Measurements from ENCODE around the gene PARP8.
"Not testable (repeated sequence)": the region's sequence is repeated elsewhere in the genome, so short reads cannot be mapped to it uniquely, and the experiment has no call there.

Gene PARP8

GRCh38 chr5:50770441-50770840, 104.0 kb downstream of the PARP8 start:
- Mint-ChIP-seq H3K27me3 (no peaks in the 10 kb centered on the region), H3K4me3 (no peak overlapping the region), H3K9me3 (no peaks in the 10 kb centered on the region), H3K36me3 (ENCODE audit: insufficient read depth) (peaks cover 70% of the 10 kb centered on the region), H3K4me1 (ENCODE audit: low read depth in 2 of 2) (peaks cover 38 to 50% of the 10 kb centered on the region in 2 donors), H3K27ac (peak overlapping the region in 1 of 2 donors; percentile 45)
- no peak for DNase-seq
- ATAC-seq (replicated peaks) = no peak

- not testable (repeated sequence) for H3K9me3 Mint-ChIP-seq; ATAC-seq (replicated peaks); H3K4me3 Mint-ChIP-seq; H3K27me3 Mint-ChIP-seq; H3K27ac Mint-ChIP-seq; DNase-seq
- peaks cover 25 to 44% of the 10 kb centered on the region in 2 donors for H3K4me1 Mint-ChIP-seq (ENCODE audit: low read depth in 2 of 2)
- H3K36me3 Mint-ChIP-seq (ENCODE audit: insufficient read depth) = peaks cover 65% of the 10 kb centered on the region
These were observed 108.2 kb downstream of the PARP8 start for GRCh38 chr5:50774446-50775175.

- ATAC-seq (replicated peaks) = no peak
- Mint-ChIP-seq H3K36me3 (ENCODE audit: insufficient read depth) (peaks cover 58% of the 10 kb centered on the region), H3K27me3 (no peaks in the 10 kb centered on the region), H3K4me1 (ENCODE audit: low read depth in 2 of 2) (peaks cover 30 to 40% of the 10 kb centered on the region in 2 donors), H3K9me3 (no peaks in the 10 kb centered on the region), H3K27ac (peak overlapping the region; percentile 4 to 67), H3K4me3 (no peak overlapping the region)
- no peak for DNase-seq
These were observed 119.6 kb downstream of the PARP8 start for GRCh38 chr5:50786073-50786472.

- H3K4me3 Mint-ChIP-seq = no peak overlapping the region
- H3K4me1 Mint-ChIP-seq (ENCODE audit: low read depth in 2 of 2) = peaks cover 6 to 15% of the 10 kb centered on the region in 2 donors
- no peak for ATAC-seq (replicated peaks)
These were observed 125.4 kb downstream of the PARP8 start for GRCh38 chr5:50791813-50792212.

GRCh38 chr5:50792843-50793242, 126.4 kb downstream of the PARP8 start:
- ATAC-seq (replicated peaks) = no peak
- Mint-ChIP-seq H3K4me1 (ENCODE audit: low read depth in 2 of 2) (peaks cover 0 to 10% of the 10 kb centered on the region in 2 donors), H3K27ac (peak overlapping the region in 1 of 2 donors; percentile 31), H3K27me3 (no peaks in the 10 kb centered on the region), H3K9me3 (no peaks in the 10 kb centered on the region), H3K4me3 (no peak overlapping the region), H3K36me3 (ENCODE audit: insufficient read depth) (peaks cover 77% of the 10 kb centered on the region)
- DNase-seq = no peak

More at GRCh38 chr5:50791813-50792212, 125.4 kb downstream of the PARP8 start:
- H3K9me3 Mint-ChIP-seq = no peaks in the 10 kb centered on the region
- H3K27ac Mint-ChIP-seq = peak overlapping the region in 1 of 2 donors; percentile 31
- H3K27me3 Mint-ChIP-seq = no peaks in the 10 kb centered on the region
- peaks cover 76% of the 10 kb centered on the region for H3K36me3 Mint-ChIP-seq (ENCODE audit: insufficient read depth)
- no peak for DNase-seq

- no peak overlapping the region for H3K4me3 Mint-ChIP-seq
- peaks cover 7 to 21% of the 10 kb centered on the region in 2 donors for H3K4me1 Mint-ChIP-seq (ENCODE audit: low read depth in 2 of 2)
- DNase-seq (no peak), ATAC-seq (replicated peaks) (no peak)
- no peaks in the 10 kb centered on the region for H3K27me3 Mint-ChIP-seq
- H3K9me3 Mint-ChIP-seq = no peaks in the 10 kb centered on the region
- peaks cover 79% of the 10 kb centered on the region for H3K36me3 Mint-ChIP-seq (ENCODE audit: insufficient read depth)
- peak overlapping the region in 1 of 2 donors; percentile 29 for H3K27ac Mint-ChIP-seq
These were observed 128.4 kb downstream of the PARP8 start for GRCh38 chr5:50794812-50795211.

GRCh38 chr5:50798002-50798401, 131.6 kb downstream of the PARP8 start:
- Mint-ChIP-seq H3K27me3 (no peaks in the 10 kb centered on the region), H3K4me1 (ENCODE audit: low read depth in 2 of 2) (peaks cover 9 to 40% of the 10 kb centered on the region in 2 donors), H3K9me3 (peaks cover 0 to 3% of the 10 kb centered on the region in 2 donors), H3K4me3 (no peak overlapping the region), H3K27ac (peak overlapping the region in 1 of 2 donors; percentile 5), H3K36me3 (ENCODE audit: insufficient read depth) (peaks cover 73% of the 10 kb centered on the region)
- no peak for DNase-seq
- no peak for ATAC-seq (replicated peaks)

- H3K4me1 Mint-ChIP-seq (ENCODE audit: low read depth in 2 of 2) = peaks cover 12 to 49% of the 10 kb centered on the region in 2 donors
- no peak overlapping the region for H3K4me3 Mint-ChIP-seq
- DNase-seq (no peak), ATAC-seq (replicated peaks) (no peak)
- H3K36me3 Mint-ChIP-seq (ENCODE audit: insufficient read depth) = peaks cover 81% of the 10 kb centered on the region
- no peaks in the 10 kb centered on the region for H3K27me3 Mint-ChIP-seq
- H3K27ac Mint-ChIP-seq = peak overlapping the region in 1 of 2 donors; percentile 82
- peaks cover 2 to 7% of the 10 kb centered on the region in 2 donors for H3K9me3 Mint-ChIP-seq
These were observed 133.2 kb downstream of the PARP8 start for GRCh38 chr5:50799596-50799995.

GRCh38 chr5:50800410-50800809, 134.0 kb downstream of the PARP8 start:
- no peak overlapping the region for H3K4me3 Mint-ChIP-seq
- H3K4me1 Mint-ChIP-seq (ENCODE audit: low read depth in 2 of 2) = peaks cover 12 to 47% of the 10 kb centered on the region in 2 donors
- H3K27me3 Mint-ChIP-seq = no peaks in the 10 kb centered on the region
- H3K36me3 Mint-ChIP-seq (ENCODE audit: insufficient read depth) = peaks cover 79% of the 10 kb centered on the region
- ATAC-seq (replicated peaks) (no peak), DNase-seq (no peak)
- peaks cover 2 to 7% of the 10 kb centered on the region in 2 donors for H3K9me3 Mint-ChIP-seq
- peak overlapping the region; percentile 67 to 82 for H3K27ac Mint-ChIP-seq

GRCh38 chr5:50807661-50808060, 141.2 kb downstream of the PARP8 start:
- H3K27me3 Mint-ChIP-seq = no peaks in the 10 kb centered on the region
- peaks cover 16 to 64% of the 10 kb centered on the region in 2 donors for H3K4me1 Mint-ChIP-seq (ENCODE audit: low read depth in 2 of 2)
- DNase-seq = no peak
- peak overlapping the region; percentile 1 to 38 for H3K4me3 Mint-ChIP-seq
- no peak for ATAC-seq (replicated peaks)
- H3K36me3 Mint-ChIP-seq (ENCODE audit: insufficient read depth) = peaks cover 73% of the 10 kb centered on the region
- H3K27ac Mint-ChIP-seq = peak overlapping the region; percentile 66 to 77
- H3K9me3 Mint-ChIP-seq = peaks cover 2 to 7% of the 10 kb centered on the region in 2 donors

- Mint-ChIP-seq H3K9me3 (no peaks in the 10 kb centered on the region), H3K4me1 (ENCODE audit: low read depth in 2 of 2) (peaks cover 17 to 58% of the 10 kb centered on the region in 2 donors), H3K36me3 (ENCODE audit: insufficient read depth) (peaks cover 70% of the 10 kb centered on the region), H3K4me3 (no peak overlapping the region), H3K27me3 (no peaks in the 10 kb centered on the region), H3K27ac (peak overlapping the region in 1 of 2 donors; percentile 77)
- DNase-seq = no peak
- ATAC-seq (replicated peaks) = no peak
These were observed 142.0 kb downstream of the PARP8 start for GRCh38 chr5:50808406-50808805.

- not testable (repeated sequence) for ATAC-seq (replicated peaks); H3K4me3 Mint-ChIP-seq; H3K27me3 Mint-ChIP-seq; H3K27ac Mint-ChIP-seq; H3K9me3 Mint-ChIP-seq; DNase-seq
- Mint-ChIP-seq H3K36me3 (ENCODE audit: insufficient read depth) (peaks cover 74% of the 10 kb centered on the region), H3K4me1 (ENCODE audit: low read depth in 2 of 2) (peaks cover 17 to 52% of the 10 kb centered on the region in 2 donors)
These were observed 145.3 kb downstream of the PARP8 start for GRCh38 chr5:50811746-50812145.

GRCh38 chr5:50813691-50814090, 147.3 kb downstream of the PARP8 start:
- H3K9me3 Mint-ChIP-seq = no peaks in the 10 kb centered on the region
- H3K4me1 Mint-ChIP-seq (ENCODE audit: low read depth in 2 of 2) = peaks cover 8 to 36% of the 10 kb centered on the region in 2 donors
- peak overlapping the region; percentile 47 to 64 for H3K27ac Mint-ChIP-seq
- H3K36me3 Mint-ChIP-seq (ENCODE audit: insufficient read depth) = peaks cover 78% of the 10 kb centered on the region
- H3K4me3 Mint-ChIP-seq = no peak overlapping the region
- no peak for DNase-seq
- no peak for ATAC-seq (replicated peaks)
- H3K27me3 Mint-ChIP-seq = no peaks in the 10 kb centered on the region

GRCh38 chr5:50814556-50814955, 148.1 kb downstream of the PARP8 start:
- peaks cover 76% of the 10 kb centered on the region for H3K36me3 Mint-ChIP-seq (ENCODE audit: insufficient read depth)
- H3K4me3 Mint-ChIP-seq = no peak overlapping the region
- ATAC-seq (replicated peaks) (no peak), DNase-seq (no peak)
- peak overlapping the region in 1 of 2 donors; percentile 47 for H3K27ac Mint-ChIP-seq
- peaks cover 9 to 31% of the 10 kb centered on the region in 2 donors for H3K4me1 Mint-ChIP-seq (ENCODE audit: low read depth in 2 of 2)
- H3K27me3 Mint-ChIP-seq = no peaks in the 10 kb centered on the region
- no peaks in the 10 kb centered on the region for H3K9me3 Mint-ChIP-seq
